ENCODE measurements around the gene PTPRM. TPM values are rescaled to one million over a fixed set of nuclear protein-coding genes. Genes with fewer than 3 reads are reported as not detected.

The PTPRM gene
- polyA plus RNA-seq, 3 donors = 0.04 to 2.1 (median 0.66) TPM

DNA sequence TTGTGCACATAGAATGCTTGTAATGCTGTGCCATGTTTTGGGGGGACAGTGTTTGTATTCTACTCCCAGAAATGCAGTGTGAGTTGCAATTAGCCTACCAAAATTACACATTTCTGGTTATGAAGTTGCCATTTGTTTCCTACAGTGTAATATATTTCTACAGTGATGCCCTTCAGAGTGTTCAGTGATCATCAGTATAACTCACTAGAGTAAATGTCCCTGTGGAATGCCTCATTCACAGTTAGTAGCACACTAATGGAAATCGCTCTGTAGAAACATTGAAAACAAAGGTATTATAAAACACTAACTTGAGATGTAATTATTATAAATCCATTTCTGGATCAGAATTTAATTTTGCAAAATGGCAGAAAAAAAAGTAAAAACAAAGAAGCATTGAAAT is 498.7 kb downstream of the PTPRM start:
- Mint-ChIP-seq H3K27ac (no peak overlapping the region), H3K4me3 (no peak overlapping the region), H3K36me3 (no peaks in the 10 kb centered on the region), H3K4me1 (no peaks in the 10 kb centered on the region), H3K27me3 (ENCODE audit: low read depth in 3 of 3) (peaks cover 0 to 3% (median 3%) of the 10 kb centered on the region in 3 donors), H3K9me3 (peaks cover 0 to 8% (median 4%) of the 10 kb centered on the region in 7 donors)
- Histone ChIP-seq H3K36me3 (replicated peaks in 1 of 2; ENCODE audit: control insufficient read depth in 1 of 2, insufficient read depth in 2 of 2, low read length in 2 of 2) (no peaks in the 10 kb centered on the region), H3K4me2 (replicated peaks; ENCODE audit: extremely low read depth, low read length, poor library complexity, severe bottlenecking) (no peak overlapping the region), H3K79me2 (ENCODE audit: insufficient read depth, low read length) (no peaks in the 10 kb centered on the region), H3K27me3 (ENCODE audit: control insufficient read depth in 2 of 2, insufficient read depth in 2 of 2, low read length in 2 of 2) (no peaks in the 10 kb centered on the region), H3K4me3 (replicated peaks in 1 of 3; ENCODE audit: low read depth in 2 of 3, low read length in 3 of 3) (no peak overlapping the region), H3K9ac (ENCODE audit: insufficient read depth, low read length, poor library complexity, severe bottlenecking) (no peak overlapping the region), H2AFZ (ENCODE audit: insufficient read depth, low read depth, low read length, poor library complexity, severe bottlenecking) (no peak overlapping the region), H3K27ac (ENCODE audit: low read depth in 1 of 2, low read length in 2 of 2) (no peak overlapping the region), H4K20me1 (ENCODE audit: insufficient read depth, low read length) (no peaks in the 10 kb centered on the region), H3K9me3 (replicated peaks in 1 of 2; ENCODE audit: control insufficient read depth in 1 of 2, insufficient read depth in 1 of 2, low read length in 2 of 2) (no peaks in the 10 kb centered on the region), H3K4me1 (ENCODE audit: control insufficient read depth in 1 of 2, insufficient read depth in 2 of 2, low read length in 2 of 2) (no peaks in the 10 kb centered on the region)
- no CpG with 5 or more reads among the region's 1 CpG for WGBS (ENCODE audit: insufficient coverage)
- TF ChIP-seq, protein P1, sequence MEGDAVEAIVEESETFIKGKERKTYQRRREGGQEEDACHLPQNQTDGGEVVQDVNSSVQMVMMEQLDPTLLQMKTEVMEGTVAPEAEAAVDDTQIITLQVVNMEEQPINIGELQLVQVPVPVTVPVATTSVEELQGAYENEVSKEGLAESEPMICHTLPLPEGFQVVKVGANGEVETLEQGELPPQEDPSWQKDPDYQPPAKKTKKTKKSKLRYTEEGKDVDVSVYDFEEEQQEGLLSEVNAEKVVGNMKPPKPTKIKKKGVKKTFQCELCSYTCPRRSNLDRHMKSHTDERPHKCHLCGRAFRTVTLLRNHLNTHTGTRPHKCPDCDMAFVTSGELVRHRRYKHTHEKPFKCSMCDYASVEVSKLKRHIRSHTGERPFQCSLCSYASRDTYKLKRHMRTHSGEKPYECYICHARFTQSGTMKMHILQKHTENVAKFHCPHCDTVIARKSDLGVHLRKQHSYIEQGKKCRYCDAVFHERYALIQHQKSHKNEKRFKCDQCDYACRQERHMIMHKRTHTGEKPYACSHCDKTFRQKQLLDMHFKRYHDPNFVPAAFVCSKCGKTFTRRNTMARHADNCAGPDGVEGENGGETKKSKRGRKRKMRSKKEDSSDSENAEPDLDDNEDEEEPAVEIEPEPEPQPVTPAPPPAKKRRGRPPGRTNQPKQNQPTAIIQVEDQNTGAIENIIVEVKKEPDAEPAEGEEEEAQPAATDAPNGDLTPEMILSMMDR (IDR thresholded peaks at IDR 0.05) = no peak
- intact Hi-C loops (cut with micrococcal nuclease) = no loop called here
- DNase-seq = no peak

DNA sequence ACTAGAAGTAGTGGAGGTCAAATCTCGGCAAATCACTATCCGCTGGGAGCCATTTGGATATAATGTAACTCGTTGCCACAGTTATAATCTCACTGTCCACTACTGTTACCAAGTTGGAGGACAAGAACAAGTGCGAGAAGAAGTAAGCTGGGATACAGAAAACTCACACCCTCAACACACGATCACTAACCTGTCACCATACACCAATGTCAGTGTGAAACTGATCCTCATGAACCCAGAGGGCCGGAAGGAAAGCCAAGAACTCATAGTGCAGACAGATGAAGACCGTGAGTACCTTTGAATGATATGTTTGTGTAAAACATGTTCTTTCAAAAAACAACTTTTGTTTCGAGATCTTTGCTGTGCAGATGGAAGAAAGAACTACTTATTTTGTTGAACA is 502.6 kb downstream of the PTPRM start:
- Histone ChIP-seq H3K27me3 (ENCODE audit: control insufficient read depth in 2 of 2, insufficient read depth in 2 of 2, low read length in 2 of 2) (no peaks in the 10 kb centered on the region), H3K36me3 (replicated peaks in 1 of 2; ENCODE audit: control insufficient read depth in 1 of 2, insufficient read depth in 2 of 2, low read length in 2 of 2) (no peaks in the 10 kb centered on the region), H3K27ac (ENCODE audit: low read depth in 1 of 2, low read length in 2 of 2) (no peak overlapping the region), H3K9me3 (replicated peaks in 1 of 2; ENCODE audit: control insufficient read depth in 1 of 2, insufficient read depth in 1 of 2, low read length in 2 of 2) (no peaks in the 10 kb centered on the region), H3K79me2 (ENCODE audit: insufficient read depth, low read length) (no peaks in the 10 kb centered on the region), H3K4me2 (replicated peaks; ENCODE audit: extremely low read depth, low read length, poor library complexity, severe bottlenecking) (no peak overlapping the region), H3K9ac (ENCODE audit: insufficient read depth, low read length, poor library complexity, severe bottlenecking) (no peak overlapping the region), H2AFZ (ENCODE audit: insufficient read depth, low read depth, low read length, poor library complexity, severe bottlenecking) (no peak overlapping the region), H3K4me3 (replicated peaks in 1 of 3; ENCODE audit: low read depth in 2 of 3, low read length in 3 of 3) (no peak overlapping the region), H4K20me1 (ENCODE audit: insufficient read depth, low read length) (no peaks in the 10 kb centered on the region), H3K4me1 (ENCODE audit: control insufficient read depth in 1 of 2, insufficient read depth in 2 of 2, low read length in 2 of 2) (no peaks in the 10 kb centered on the region)
- intact Hi-C loops (cut with micrococcal nuclease) = no loop called here
- H3K4me1 Mint-ChIP-seq = no peaks in the 10 kb centered on the region
- no peak overlapping the region for H3K27ac Mint-ChIP-seq
- peaks cover 0 to 3% (median 0%) of the 10 kb centered on the region in 7 donors for H3K9me3 Mint-ChIP-seq
- no peak for DNase-seq
- no peaks in the 10 kb centered on the region for H3K36me3 Mint-ChIP-seq
- no peak overlapping the region for H3K4me3 Mint-ChIP-seq
- H3K27me3 Mint-ChIP-seq (ENCODE audit: low read depth in 3 of 3) = peaks cover 0 to 3% (median 1%) of the 10 kb centered on the region in 3 donors
- WGBS (ENCODE audit: insufficient coverage) = 100% methylated on average over 2 of the region's 8 CpGs
- TF ChIP-seq, protein P1 (IDR thresholded peaks at IDR 0.05) = no peak
